GM10847 (cell line): Measurements from ENCODE around the gene ACP4.
"Not testable (repeated sequence)": the region's sequence is repeated elsewhere in the genome, so short reads cannot be mapped to it uniquely, and the experiment has no call there.

Experiments
- POLR2A ChIP-seq: IDR thresholded peaks from 2 replicates; pipeline ENCODE4 v1.6.1; 2011; ENCODE audit not compliant: insufficient read length; ENCODE audit errors: extremely low read depth

Gene ACP4

DNA sequence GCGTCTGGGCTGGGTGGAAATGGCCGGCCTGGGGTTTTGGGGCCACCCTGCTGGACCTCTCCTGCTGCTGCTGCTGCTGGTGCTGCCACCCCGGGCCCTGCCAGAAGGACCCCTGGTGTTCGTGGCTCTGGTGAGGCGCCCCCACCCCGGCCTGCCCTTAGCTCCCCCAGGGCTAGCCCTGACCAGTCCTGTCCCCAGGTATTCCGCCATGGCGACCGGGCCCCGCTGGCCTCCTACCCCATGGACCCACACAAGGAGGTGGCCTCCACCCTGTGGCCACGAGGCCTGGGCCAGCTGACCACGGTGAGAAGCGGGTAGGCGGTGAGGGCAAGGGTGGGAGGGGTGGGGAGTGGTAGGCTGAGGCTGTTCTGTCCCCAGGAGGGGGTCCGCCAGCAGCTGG is at the start of gene ACP4:
ACP4 (plus strand) TSS at position 20 of the 400 bp plus-strand sequence; CDS start at position 20, 0 bp downstream.
- no peak for TF ChIP-seq POLR2A

- no peak for TF ChIP-seq POLR2A
These were observed 48.9 kb upstream of the ACP4 start for GRCh38 chr19:50741179-50741933.

GRCh38 chr19:50743537-50743936 is 46.7 kb upstream of the ACP4 start:
- no peak for TF ChIP-seq POLR2A

- no peak for TF ChIP-seq POLR2A
These were observed 45.0 kb upstream of the ACP4 start for GRCh38 chr19:50745221-50745620.

DNA sequence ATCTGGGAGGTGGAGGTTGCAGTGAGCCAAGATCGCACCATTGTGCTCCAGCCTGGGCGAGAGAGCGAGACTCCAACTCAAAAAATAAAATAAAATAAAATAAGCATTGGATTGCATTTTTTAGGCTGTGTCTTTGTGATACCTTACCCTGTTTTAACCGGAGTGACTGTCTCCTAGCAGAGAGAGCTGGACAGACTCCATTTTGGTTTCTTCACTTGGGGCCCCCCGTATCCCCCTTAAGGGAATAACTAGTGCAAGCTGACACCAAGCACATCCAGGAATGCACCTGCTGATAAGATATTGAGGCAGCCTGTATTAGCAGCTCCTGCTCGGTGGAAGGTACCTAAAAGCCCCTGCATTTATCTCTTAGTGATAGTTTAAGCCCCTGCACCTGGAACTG is 40.7 kb upstream of the ACP4 start:
- TF ChIP-seq POLR2A = no peak

DNA sequence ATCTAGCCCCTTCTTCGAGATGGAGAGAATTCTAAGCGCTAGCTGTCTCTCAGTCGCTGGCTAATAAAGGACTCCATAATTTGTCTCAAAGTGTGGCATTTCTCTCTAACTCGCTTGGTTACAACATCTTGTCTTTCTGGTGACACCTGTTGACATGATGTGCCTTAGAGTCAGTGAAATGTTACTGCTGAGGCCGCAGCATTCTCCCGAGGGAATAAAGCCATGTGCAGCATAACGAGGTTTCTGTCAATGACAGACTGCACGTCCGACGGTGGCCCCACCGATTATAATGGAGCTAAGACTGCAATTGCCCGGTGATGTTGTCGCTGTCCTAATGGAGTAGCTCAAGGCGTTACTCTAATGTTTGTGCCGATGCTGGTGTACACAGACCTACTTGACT is 40.2 kb upstream of the ACP4 start:
- no peak for TF ChIP-seq POLR2A

DNA sequence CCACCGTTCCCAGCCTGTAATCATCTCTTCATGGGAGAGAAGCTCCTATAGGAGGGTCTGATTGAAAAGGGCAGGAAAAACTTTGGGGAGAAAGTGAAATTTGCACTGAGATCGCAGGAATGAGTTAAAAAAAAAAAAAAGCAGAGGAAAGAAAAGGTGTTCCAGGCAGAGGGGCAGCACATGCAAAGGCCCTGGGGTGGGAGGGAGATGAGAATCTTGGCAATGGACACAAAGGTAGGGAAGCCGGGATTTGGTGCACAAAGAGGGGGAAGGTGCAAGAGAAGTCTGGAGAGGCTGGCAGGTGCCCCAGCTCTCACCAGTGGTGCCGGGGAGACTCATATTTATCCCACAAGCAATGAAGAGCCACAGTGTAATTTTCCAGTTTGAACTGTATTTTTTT is 36.3 kb upstream of the ACP4 start:
- TF ChIP-seq POLR2A = no peak

GRCh38 chr19:50759886-50760285 is 30.3 kb upstream of the ACP4 start:
- no peak for TF ChIP-seq POLR2A

DNA sequence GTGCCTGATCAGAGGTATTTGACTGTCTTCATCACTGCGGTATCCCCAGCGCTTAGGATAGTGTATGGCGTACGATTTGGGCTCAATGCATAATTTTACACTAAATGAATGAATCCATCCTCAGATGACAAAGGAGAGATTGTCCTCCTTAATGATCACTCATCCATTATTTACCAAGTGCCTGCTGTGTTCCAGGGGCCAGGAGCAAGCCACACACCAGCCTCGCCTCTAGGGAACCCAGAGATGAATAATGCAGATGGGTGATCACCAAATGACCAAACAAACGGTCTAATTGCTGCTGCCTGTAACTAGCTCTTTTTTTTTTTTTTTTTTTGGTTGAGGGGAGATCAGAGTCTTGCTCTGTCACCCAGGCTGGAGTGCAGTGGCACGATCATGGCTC is 25.8 kb upstream of the ACP4 start:
- no peak for TF ChIP-seq POLR2A

GRCh38 chr19:50768277-50768676 is 21.9 kb upstream of the ACP4 start:
- no peak for TF ChIP-seq POLR2A

DNA sequence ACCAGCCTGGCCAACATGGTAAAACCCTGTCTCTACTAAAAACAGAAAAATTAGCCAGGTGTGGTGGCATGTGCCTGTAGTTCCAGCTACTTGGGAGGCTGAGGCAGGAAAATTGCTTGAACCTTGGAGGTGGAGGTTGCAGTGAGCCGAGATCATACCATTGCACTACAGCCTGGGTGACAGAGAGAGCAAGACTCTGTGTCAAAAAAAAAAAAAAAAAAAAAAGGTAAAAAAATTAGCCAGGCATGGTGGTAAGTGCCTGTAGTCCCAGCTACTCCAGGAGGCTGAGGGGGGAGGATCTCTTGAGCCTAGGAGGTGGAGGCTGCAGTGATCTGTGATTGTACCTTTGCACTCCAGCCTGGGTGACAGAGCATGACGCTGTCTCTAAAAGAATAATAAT is 20.1 kb upstream of the ACP4 start, which contains the start of gene GPR32:
GPR32 (plus strand) TSS at position 301 of the 400 bp plus-strand sequence. CDS start 137 bp downstream, outside the sequence.
- not testable (repeated sequence) for TF ChIP-seq POLR2A

DNA sequence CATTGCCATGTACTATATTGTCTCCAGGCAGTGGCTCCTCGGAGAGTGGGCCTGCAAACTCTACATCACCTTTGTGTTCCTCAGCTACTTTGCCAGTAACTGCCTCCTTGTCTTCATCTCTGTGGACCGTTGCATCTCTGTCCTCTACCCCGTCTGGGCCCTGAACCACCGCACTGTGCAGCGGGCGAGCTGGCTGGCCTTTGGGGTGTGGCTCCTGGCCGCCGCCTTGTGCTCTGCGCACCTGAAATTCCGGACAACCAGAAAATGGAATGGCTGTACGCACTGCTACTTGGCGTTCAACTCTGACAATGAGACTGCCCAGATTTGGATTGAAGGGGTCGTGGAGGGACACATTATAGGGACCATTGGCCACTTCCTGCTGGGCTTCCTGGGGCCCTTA is 19.3 kb upstream of the ACP4 start:
- no peak for TF ChIP-seq POLR2A

DNA sequence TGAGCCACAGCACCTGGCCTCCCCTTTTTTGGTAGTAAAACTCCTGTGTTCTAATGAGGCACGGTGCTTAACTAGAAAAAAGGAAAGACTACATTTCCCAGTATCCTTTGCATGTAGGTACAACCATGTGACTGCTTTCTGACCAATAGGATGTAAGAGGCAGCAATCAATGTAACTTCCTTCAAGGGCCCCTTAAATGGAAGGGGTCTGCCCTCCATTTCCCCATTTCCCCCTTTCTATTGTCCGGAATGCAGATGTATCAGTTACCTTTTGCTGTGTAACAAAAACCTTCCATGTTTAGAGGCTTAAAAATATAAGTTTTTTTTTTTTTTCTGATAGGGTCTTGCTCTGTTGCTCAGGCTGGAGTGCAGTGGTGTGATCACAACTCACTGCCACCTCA is 17.7 kb upstream of the ACP4 start:
- no peak for TF ChIP-seq POLR2A

DNA sequence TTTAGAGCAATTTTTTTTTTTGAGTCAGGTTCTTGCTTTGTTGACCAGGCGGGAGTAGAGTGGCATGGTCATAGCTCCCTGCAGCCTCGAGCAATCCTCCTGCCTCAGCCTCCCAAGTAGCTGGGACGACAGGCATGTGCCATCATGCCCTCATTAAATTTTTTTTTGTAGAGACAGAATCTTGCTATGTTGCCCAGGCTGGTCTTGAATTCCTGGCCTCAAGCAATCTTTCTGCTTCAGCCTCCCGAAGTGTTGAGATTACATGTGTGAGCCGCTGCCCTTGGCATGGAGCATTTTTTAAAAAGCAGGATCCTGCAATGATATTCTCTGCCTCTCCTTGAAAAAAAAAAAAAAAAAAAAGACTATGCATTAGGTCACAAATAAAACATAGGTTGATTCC is 14.1 kb upstream of the ACP4 start:
- no peak for TF ChIP-seq POLR2A

GRCh38 chr19:50777261-50777660 is 13.0 kb upstream of the ACP4 start:
- TF ChIP-seq POLR2A = no peak

DNA sequence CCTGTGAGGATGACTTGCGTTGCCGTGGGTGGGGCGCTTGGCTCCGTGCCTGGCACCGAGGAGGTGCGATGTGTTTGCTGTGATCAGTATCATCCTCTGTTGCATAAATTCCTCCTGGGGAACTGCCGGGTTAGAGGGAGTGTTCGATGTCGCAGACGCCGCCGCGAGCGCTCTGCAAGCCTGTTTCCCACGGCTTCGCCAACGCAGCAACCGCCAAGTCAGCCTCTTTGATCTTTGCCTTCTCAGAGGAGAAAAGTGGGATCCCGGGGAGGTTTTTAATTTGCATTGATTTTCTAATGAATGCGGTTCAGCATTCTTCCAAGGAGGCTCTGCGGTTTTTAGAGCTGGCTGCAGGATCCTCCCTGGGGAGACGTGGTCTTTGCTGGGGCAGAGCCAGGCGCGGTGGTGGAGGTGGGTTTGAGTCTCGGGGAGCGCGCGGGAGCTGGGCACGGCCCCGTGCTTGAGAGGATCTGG is 12.3 kb upstream of the ACP4 start:
- TF ChIP-seq POLR2A = no peak

GRCh38 chr19:50778906-50779430 is 11.2 kb upstream of the ACP4 start:
- TF ChIP-seq POLR2A = no peak
